ENCODE data around the gene SPINK8.

Gene SPINK8

GRCh38 chr3:48320996-48321395 is 12.5 kb downstream of the SPINK8 start:
- DNase-seq (ENCODE audit: low spot score) = no peak

- no peak for DNase-seq (ENCODE audit: low spot score)
Measured at GRCh38 chr3:48318713-48319468, 14.6 kb downstream of the SPINK8 start.

GRCh38 chr3:48314542-48314941 is 18.9 kb downstream of the SPINK8 start:
- DNase-seq (ENCODE audit: low spot score) = no peak

- DNase-seq (ENCODE audit: low spot score) = no peak
Measured at GRCh38 chr3:48306860-48307530, 26.5 kb downstream of the SPINK8 start.

GRCh38 chr3:48306290-48306689 is 27.2 kb downstream of the SPINK8 start:
- no peak for DNase-seq (ENCODE audit: low spot score)

- no peak for DNase-seq (ENCODE audit: low spot score)
Measured at GRCh38 chr3:48305396-48305795, 28.1 kb downstream of the SPINK8 start.

- DNase-seq (ENCODE audit: low spot score) = no peak
Measured at GRCh38 chr3:48303021-48303420, 30.4 kb downstream of the SPINK8 start.

- peak; percentile 43 for DNase-seq (ENCODE audit: low spot score)
Measured at GRCh38 chr3:48301800-48302166, 31.7 kb downstream of the SPINK8 start.

- peak; percentile 96 for DNase-seq (ENCODE audit: low spot score)
Measured at GRCh38 chr3:48301020-48301799, 32.3 kb downstream of the SPINK8 start, which contains the start of gene NME6. NME6 (minus strand) TSS chr3:48301367.

- no peak for DNase-seq (ENCODE audit: low spot score)
Measured at GRCh38 chr3:48299746-48300712, 33.4 kb downstream of the SPINK8 start.

- no peak for DNase-seq (ENCODE audit: low spot score)
Measured at GRCh38 chr3:48297111-48297810, 36.2 kb downstream of the SPINK8 start.

- no peak for DNase-seq (ENCODE audit: low spot score)
Measured at GRCh38 chr3:48296699-48297098, 36.8 kb downstream of the SPINK8 start.

- no peak for DNase-seq (ENCODE audit: low spot score)
Measured at GRCh38 chr3:48294611-48295263, 38.7 kb downstream of the SPINK8 start.

GRCh38 chr3:48289659-48290058 is 43.8 kb downstream of the SPINK8 start:
- DNase-seq (ENCODE audit: low spot score) = no peak

- no peak for DNase-seq (ENCODE audit: low spot score)
Measured at GRCh38 chr3:48287034-48287433, 46.4 kb downstream of the SPINK8 start.

GRCh38 chr3:48286308-48286707 is 47.2 kb downstream of the SPINK8 start:
- no peak for DNase-seq (ENCODE audit: low spot score)

- DNase-seq (ENCODE audit: low spot score) = no peak
Measured at GRCh38 chr3:48285675-48286074, 47.8 kb downstream of the SPINK8 start.

- DNase-seq (ENCODE audit: low spot score) = no peak
Measured at GRCh38 chr3:48285132-48285531, 48.3 kb downstream of the SPINK8 start.

- DNase-seq (ENCODE audit: low spot score) = no peak
Measured at GRCh38 chr3:48280881-48281280, 52.6 kb downstream of the SPINK8 start.

GRCh38 chr3:48278884-48279559 is 54.4 kb downstream of the SPINK8 start:
- DNase-seq (ENCODE audit: low spot score) = no peak

Measured in D341Med (cell line).